Measurements from ENCODE around the gene KRT6B.
"Not testable (repeated sequence)": the region's sequence is repeated elsewhere in the genome, so short reads cannot be mapped to it uniquely, and the experiment has no call there.

KRT6B gene

DNA sequence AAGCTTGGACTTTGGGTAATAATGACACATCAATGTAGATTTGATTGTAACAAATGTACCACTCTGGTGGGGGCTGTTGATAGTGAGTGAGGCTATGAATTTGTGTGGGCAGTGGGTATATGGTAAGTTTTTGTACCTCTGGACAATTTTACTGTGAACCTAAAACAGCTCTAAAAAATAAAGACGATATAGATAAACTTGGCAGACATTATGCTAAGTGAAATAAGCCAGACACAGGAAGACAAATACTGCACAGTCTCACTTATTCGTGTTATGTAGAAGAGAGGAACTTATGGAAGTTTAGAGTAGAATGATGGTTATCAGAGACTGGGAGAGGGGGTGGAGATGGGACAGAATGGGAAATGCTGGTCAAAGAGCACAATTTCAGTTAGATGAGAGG lies 13.0 kb upstream of the KRT6B start:
- no peak for DNase-seq

DNA sequence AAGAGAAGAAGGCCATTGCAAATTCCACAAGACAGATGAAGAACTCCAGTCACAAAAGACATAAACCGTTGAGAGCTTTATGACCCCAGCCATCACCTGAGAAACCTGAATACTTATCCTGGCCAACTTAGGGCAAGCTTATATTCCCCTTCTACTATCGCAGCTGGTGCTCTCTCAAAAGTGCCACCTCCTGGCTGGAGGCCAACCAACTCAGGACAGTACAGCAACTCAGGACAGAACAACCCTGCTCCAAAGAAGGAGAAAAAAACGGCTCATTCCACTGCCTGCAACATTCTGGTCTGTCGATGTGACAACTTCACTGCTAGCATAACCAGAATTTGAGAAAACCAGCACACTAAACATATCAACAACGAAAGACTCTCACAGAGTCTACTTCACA lies 9.7 kb upstream of the KRT6B start:
- DNase-seq = no peak

- no peak for DNase-seq
Measured at GRCh38 chr12:52458861-52459260, 6.9 kb upstream of the KRT6B start.

DNA sequence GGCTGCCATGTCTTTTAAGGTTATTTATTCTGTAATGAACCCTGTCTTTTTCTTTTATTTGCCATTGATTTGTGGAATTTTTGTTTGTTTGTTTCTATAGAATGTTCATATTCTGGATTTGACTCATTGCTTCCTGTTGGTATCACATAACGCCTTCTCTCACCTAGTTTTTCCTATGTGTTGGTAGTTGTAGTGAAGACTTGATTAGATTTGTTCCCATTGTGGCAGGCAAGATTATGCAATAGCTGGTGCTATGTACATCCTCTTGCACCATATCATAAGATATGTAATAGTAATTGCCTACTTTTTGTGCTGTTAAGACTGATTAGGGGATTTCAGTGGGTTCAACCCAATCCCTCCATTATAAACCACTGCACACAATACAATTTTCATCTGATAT lies 3.9 kb upstream of the KRT6B start:
- DNase-seq = no peak

DNA sequence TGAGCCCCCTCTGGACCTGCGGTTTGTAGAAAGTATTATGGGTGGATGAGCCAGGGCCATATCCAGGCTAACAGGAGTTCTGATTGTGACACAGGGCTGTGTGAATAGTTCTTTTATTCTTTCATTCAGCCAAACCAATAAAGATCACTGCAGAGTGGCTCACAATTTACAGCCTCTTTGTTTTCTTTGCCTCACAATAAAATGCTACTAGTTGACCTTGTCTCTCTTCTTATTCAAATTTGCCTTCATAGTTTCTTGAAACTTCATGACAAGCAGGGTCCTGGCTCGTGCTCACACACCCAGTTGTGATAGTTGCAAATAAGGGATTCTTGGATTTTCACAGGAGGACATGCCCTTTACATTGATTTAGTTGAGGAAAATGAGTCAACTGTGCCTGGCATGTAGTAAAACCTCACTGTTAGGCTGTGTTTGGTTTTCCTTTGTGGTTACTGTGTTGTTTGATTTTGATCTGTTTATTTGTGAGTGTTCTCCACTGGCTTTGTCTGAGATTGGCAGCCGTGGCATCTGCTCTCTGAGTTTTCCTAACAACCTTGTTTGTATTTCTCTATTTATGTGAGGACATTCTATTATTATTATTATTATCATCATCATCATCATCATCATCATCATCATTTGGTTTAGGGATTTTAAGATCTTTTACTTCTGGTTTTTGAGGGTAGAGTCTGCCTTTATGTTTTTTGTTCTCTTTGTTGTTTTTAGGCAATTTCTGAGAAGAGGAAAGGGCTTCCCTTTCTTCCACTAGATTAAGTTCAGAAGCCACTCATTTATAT lies 2.7 kb upstream of the KRT6B start:
- no peak for DNase-seq

GRCh38 chr12:52448228-52448627 lies 3.7 kb downstream of the KRT6B start:
- no peak for DNase-seq

- DNase-seq = not testable (repeated sequence)
Measured at GRCh38 chr12:52447196-52447595, 4.8 kb downstream of the KRT6B start.

DNA sequence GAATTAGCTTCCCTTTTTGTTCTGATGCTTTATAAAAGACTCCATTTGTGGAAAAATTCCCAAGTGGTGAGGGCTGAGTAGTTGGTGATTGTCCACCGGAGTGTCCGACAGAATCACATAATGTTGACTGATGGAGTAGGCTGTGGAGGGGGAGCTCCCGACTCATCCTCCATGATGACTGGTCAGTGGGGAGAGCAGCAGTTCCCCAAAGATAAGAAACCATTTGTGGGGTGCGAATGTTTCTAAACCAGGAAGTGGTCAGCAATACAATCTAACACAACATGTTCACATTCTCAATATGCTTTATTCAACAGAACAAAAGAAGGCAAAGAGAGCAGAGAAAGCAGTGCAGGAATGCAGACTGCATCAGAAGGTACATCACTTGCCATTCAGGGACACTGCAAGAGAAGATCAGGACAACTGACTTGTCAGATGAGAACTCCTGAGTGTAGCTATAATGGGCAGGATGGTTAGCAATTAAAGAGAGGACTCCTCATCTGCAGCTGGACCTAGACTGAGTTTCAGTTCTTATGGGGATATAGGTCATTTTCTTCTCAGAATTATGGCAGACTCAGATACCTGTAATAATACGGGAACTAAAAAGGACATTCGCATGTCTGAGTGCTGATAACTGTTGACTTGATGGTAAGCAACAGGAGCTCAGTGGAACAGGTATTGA lies 5.4 kb downstream of the KRT6B start:
- DNase-seq = no peak

DNA sequence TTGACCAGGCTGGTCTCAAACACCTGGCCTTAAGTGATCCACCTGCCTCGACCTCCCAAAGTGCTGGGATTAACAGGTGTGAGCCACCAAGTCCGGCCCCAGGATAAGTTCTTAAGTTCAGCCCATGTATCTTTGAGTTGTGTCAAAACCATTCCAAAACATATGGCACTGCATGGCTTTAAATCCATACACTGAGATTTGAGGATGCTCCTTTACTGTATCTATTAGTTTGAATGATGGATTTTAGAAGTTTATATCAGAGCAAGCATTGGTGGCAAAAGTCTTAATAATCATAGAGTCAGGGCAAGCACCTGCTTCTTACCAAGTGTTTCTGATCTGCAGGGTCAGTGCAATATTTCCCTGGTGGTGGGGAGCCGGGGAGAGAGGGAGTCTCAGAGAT lies 6.1 kb downstream of the KRT6B start:
- DNase-seq = no peak

DNA sequence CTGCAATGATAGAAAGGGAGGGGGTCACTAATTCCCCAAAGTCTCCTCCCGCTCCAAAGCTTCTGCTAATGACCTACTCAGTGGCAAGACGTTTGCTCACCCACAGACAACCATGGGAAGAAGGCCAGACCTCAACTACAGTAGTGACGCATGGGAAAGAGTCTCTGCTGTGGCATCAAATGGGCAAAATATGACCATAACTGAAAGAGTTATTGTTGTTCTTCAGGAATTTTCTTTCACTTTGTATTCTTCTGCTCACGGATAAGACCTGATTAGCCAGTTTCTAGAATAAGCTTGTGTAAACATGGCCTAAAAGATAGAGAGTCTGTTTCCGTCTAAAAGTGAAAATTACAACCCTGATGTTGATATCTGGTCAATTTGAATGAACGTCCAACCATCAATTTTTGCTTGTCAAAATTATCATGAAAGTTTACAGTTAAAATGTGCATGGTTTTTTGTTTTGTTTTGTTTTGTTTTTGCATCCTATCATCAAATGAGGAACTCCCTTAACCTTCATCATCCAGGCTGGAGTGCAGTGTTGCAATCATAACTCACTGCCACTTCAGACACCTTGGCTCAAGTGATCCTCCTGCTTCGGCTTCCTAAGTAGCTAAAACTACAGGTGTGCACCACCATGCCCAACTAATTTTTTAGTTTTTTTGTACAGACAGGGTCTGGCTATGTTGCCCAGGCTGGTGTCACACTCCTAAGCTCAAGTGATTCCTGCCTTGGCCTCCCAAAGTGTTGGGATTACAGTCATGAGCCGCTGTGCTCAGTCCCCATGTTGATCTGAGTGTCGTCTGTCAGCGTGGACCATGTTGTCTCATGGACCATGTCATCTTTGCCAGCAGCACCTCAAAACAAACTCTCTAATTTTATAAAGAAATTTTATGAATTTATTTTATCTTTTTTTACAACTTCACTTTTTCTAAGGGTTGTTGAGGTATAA lies 7.0 kb downstream of the KRT6B start:
- no peak for DNase-seq

GRCh38 chr12:52443966-52444365 lies 8.0 kb downstream of the KRT6B start:
- DNase-seq = no peak

GRCh38 chr12:52442600-52443061 lies 9.3 kb downstream of the KRT6B start:
- DNase-seq = no peak

DNA sequence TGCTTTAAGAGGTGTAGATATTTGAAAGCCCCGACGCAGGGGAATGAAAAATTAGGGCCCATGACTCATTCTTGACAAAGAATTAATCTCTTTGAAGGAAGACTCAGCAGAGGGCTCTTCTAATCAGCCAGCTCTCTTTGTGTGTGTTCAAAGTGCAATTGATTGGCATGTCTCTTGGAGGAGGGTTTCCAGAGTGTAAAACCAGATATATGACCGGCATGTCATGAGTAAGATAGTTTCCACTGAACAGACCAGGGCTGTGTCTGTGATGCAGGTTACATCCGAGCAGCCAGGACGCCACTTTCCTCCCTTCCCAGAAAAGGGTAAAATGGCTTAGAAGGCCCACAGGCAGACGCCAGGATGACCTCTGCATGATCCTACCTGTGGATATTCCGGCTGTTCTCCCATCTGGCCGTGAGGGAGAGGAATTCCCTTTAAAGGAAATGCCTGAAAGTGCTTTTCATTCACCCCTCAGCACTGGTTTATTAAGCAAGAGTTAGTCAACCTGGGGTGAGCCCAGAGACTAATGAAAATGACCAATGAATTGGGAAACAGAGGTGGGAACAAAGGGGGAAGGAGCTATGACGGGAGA lies 10.5 kb downstream of the KRT6B start:
- no peak for DNase-seq

GRCh38 chr12:52440821-52441319 lies 11.1 kb downstream of the KRT6B start:
- no peak for DNase-seq

DNA sequence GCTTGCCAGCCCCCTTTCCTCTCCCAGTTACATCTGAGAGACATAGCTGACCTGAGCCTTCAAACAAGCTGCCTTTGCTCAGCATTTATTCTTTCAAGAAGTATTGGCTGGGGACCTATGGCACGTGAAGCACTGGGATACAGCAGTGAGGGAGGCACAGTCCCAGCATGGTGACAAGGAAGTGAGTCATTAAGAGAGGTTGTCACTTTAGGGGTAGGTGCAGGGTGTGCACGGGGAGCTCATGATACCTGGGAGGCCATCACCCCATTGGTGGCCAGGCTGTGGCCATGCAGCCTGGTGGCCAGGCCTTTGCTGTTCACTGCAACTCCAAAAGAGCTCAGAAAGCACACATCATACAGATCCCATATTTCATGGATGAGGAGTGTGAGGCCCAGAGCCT lies 12.1 kb downstream of the KRT6B start:
- no peak for DNase-seq

GRCh38 chr12:52439420-52439819 lies 12.5 kb downstream of the KRT6B start:
- no peak for DNase-seq

DNA sequence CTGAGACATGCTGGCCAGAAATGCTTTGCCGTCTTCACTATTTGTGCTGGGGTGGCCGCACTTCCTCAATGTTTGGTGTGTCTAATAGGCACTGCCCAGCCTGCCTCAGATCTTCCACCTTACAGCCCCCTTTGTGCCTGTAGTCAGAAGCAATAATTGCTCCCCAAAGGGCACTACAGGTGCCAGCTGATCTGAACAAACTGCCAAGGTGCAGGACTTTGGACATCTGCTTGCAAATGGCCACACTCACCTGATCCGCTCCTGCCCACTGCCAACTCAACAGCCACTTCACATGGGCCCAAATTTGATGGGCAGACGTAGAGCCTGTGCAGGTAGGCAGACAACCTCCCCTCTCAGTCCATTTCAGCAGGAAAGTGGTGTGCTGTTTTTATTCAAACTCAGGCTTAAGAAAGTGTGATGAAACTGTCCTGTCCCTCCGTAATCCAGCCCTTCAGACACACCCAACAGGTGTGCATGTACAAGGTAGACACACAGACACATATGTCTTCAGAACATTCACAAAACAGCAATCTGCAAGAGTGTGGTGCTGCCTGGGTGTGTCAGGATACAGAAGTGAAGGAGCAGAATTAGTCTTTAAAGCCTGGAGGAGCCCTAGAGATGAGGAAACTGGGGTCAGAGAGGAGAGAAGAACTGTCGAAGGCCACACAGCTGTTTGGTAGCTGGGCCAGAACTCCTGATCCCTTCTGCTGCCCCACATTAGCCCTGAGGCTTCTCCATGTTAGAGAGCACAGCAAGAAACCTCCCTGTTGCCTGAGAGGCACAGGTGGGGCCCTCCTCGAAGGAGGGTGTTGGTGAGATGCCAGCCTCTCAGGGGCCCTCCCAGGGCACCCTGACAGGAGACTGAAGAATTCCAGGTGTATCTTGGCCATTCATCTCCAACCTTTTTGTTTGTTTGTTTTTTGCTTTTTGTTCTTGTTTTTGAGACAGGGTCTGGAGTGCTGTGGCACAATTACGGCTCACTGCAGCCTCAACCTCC lies 13.3 kb downstream of the KRT6B start:
- DNase-seq = no peak

- DNase-seq = no peak
Measured at GRCh38 chr12:52437508-52437907, 14.4 kb downstream of the KRT6B start.

DNA sequence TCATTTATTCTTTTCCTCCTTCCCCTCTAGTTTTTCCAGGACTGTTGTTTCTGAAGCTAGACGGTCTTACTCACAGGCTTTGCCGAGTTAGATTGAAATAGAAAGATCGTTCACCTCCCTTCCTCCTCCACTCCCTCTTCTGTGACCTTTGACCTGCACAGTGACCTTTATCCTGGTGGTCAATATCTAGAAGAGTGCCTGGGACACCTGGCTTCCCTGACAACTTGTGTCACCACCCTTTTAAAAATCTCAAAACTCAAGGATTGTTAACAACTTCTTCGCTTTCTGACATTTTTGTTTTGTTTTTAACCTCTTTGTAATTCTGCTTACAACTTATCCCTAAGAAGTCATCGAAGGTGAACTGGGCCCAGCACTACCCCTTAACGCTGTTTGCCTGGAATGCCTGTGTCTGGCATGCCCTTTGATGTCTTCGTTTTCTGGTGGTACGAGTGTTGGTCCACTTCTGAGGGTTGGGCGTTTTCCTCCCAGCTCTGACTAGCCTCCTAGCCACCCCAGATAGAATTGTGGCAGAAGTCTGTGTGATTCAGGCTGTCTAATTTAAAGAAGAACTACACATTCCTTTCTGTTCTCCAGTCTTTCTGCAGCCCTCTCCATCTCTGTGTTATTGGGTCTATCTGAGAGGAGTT lies 15.0 kb downstream of the KRT6B start:
- DNase-seq = no peak

DNA sequence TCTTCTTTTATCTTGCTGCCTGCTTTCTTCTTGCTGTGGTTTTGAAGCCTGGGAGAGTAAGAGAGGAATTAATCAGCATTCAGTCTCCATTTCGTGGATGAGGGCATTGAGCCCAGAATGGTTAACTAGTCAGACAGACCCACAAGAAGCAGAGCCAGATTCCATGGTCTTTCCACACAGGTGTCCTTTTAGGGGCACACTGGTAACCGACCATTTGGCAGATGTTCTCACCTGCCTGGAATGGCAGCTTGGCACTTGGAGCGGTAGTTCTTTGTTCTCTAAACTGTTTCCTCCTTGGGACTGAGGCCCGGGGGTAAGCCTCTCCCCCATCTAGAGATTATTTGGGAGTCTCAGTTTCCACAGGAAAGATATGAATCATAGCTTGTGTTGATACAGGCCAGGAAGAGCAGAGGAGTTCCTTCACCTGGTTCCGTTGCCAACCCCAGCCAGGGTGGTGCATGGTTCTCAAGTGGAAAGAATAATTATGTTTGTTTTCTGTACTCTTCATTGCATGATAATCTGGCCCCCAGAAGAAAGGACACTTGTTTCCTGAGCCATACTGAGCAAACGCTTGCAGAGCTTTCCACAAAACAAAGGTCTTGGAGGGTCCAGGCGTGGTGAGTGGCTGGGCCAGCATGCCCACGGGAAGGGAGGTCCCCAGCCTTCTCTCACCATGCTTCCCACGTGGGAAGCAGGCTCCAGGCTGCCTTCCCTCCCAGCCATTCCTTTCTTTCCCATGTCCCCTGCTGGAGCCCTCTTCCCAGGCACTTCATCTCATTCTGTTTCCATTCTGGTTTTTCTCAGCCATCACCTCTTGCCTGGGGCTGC lies 15.7 kb downstream of the KRT6B start:
- no peak for DNase-seq

All from activated naive CD4-positive, alpha-beta T cell treated with Interleukin-2 at 50 U/mL for 16 hours (primary cell).